GM12865 (cell line): ENCODE results near the gene GRIA4.

Source experiments
- DNase-seq: peaks from one replicate; pipeline ENCODE4 v3.0.0; 2010; ENCODE audit warnings: low read depth
- H3K4me3 ChIP-seq: 2 replicates; pipeline ENCODE4 v1.5.1; 2011; ENCODE audit warnings: mild to moderate bottlenecking, low read depth, low read length, control low read depth
- TF ChIP-seq, protein P1 (sequence below): IDR thresholded peaks from 2 replicates; pipeline ENCODE4 v1.5.1; 2011; ENCODE audit warnings: low read length, control low read depth, low read depth, inconsistent platforms; ENCODE audit not compliant: insufficient read depth; ENCODE audit errors: missing control alignments

GRIA4 gene

DNA sequence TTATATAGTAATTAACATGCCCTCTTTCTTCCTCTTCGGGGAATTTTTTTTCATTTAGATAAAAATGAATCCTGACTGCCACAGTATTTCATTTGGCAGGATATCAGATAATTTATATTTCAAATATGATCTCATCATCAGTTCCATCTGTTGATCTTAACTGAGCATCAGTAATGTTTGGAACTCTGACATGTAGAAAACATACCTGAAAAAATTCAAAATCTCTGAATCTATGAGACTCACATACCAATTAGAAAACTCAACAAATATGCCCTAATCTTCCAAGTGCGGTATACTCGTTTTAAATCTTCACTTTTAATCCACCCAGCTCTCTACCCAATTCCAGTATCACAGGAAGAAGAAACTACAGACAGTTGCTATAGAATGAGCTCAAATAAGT is 250.2 kb downstream of the GRIA4 start:
- TF ChIP-seq, protein P1, sequence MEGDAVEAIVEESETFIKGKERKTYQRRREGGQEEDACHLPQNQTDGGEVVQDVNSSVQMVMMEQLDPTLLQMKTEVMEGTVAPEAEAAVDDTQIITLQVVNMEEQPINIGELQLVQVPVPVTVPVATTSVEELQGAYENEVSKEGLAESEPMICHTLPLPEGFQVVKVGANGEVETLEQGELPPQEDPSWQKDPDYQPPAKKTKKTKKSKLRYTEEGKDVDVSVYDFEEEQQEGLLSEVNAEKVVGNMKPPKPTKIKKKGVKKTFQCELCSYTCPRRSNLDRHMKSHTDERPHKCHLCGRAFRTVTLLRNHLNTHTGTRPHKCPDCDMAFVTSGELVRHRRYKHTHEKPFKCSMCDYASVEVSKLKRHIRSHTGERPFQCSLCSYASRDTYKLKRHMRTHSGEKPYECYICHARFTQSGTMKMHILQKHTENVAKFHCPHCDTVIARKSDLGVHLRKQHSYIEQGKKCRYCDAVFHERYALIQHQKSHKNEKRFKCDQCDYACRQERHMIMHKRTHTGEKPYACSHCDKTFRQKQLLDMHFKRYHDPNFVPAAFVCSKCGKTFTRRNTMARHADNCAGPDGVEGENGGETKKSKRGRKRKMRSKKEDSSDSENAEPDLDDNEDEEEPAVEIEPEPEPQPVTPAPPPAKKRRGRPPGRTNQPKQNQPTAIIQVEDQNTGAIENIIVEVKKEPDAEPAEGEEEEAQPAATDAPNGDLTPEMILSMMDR, result no peak

DNA sequence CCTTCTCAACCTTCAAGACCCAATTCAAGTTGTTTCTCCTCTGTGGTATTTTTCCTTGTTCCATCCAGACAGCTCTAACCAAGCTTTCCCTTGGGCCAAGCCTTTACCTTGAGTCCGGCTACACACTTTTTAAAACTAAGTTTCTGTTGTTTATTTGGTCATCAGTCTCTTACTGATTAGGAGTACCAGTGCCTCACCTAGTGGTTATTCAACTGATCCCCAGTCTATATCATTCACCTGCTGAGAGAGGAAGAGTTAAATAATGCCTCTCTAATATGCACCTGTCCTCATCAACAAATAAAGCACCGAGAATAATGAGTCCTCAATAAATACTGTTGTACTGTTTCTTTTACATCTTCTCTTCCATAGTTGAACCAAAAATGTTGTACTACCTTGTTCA is 251.4 kb downstream of the GRIA4 start:
- DNase-seq, result no peak
- TF ChIP-seq, protein P1, result no peak
- no peak overlapping the region for H3K4me3 ChIP-seq

More for the DNA sequence above, 250.2 kb downstream of the GRIA4 start:
- H3K4me3 ChIP-seq, result no peak overlapping the region
- DNase-seq, result no peak

DNA sequence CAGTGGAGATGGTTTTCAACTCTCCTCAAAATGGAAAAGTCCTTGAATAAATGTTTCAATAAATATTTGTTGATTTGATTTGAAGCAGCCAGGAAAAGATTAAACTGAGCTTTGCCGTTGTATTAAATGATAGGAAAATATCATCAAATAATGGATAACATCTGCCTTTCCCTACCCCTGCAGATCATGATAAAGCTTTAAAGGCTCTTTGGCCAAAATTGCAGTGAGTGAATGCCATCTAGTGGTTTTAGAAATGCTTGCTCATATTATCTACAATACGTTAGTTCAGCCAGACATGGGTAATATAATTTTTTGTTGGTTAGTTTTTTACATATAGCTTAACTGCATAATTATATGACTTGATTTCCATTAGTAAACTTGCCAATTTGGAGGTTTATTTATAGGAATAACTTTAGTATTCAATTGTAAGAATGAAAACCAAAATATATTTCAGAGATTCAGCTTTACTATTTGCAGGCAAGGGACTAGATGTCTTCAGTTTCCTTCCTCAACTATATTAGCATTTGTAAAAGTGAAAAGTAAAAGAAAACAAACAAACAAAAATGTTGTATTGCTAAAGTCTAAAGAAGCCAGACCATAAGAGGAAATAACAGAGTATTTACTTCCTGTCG is 253.0 kb downstream of the GRIA4 start:
- H3K4me3 ChIP-seq, result no peak overlapping the region
- TF ChIP-seq, protein P1, result peak; percentile 35
- DNase-seq, result peak; percentile 40

DNA sequence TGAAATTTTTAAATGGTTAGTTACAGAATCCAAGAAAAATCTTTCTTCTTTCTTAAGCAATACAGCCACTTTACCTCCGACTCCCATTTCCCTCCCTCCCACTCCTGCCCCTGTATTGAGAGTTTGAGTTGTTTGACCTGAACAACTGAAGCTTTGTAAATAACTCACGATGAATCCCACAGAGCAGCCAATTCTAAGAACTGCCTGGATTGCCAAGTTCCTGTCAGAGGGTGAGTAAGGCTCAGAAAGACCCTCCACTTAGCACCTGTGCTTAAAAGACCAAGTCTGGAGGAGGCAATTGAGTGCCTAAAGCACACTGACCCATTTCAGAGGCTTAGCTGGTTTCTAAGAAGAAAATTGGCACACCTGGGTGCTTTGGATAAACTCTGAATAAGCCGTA is 253.7 kb downstream of the GRIA4 start:
- DNase-seq, result no peak
- TF ChIP-seq, protein P1, result no peak
- no peak overlapping the region for H3K4me3 ChIP-seq

DNA sequence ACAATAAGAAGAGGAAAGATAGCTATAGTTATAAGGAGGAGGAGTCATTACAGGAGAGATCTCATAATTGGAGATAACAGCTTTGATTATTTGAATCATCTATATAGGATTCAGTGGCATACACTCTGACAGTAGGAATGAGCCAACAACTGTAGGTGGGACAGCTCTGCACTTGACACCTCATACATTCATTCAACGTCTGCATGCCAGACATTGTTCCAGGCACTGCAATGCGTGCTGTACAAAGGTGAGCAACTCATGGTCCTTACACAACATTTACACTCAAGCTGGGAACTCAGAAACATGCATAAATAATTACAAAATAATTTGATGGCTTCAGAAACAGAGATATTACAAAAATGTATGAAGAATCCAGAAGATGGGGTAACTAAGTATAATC is 257.9 kb downstream of the GRIA4 start:
- TF ChIP-seq, protein P1, result no peak
- H3K4me3 ChIP-seq, result no peak overlapping the region
- no peak for DNase-seq

DNA sequence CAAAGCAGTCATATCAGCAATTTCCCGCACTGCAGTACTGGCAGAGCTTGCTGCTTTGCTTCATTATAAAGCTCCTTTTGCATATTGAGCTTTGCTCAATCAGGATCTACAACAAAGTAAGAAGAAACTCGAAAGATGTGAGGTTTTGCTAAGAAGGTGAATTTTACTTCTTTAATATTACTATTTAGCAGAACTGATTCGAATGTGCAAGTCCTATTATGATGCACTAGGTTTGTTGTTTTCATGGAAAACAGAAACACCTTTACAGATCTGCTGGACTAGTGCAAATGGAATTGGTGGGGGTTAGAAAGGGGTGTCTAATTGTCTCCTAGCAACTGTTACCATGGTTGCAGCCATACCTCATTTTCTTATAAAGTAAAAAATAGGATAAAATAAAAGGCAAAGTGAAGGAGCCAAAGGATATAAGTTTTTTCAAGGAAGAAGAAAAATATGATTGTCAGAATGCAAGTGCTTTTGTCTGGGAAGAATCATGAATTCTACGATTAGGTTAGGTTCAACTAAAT is 259.0 kb downstream of the GRIA4 start:
- TF ChIP-seq, protein P1, result no peak
- DNase-seq, result no peak
- no peak overlapping the region for H3K4me3 ChIP-seq
